Measurements from ENCODE around the gene ATP6AP2.

- TF ChIP-seq SRF (IDR thresholded peaks at IDR 0.05; ENCODE audit: low read depth, low read length) (no peak), CTCF (IDR thresholded peaks at IDR 0.05; ENCODE audit: control extremely low read depth in 1 of 3, insufficient read depth in 1 of 3, low read depth in 1 of 3, low read length in 3 of 3) (no peak), POLR2A (IDR thresholded peaks at IDR 0.05; ENCODE audit: control extremely low read depth in 1 of 2, low read depth in 2 of 2, low read length in 2 of 2) (no peak), BRCA1 (IDR thresholded peaks at IDR 0.05; ENCODE audit: low read depth, low read length) (no peak), RAD21 (IDR thresholded peaks at IDR 0.05 in 1 of 2, conservative IDR thresholded peaks at IDR 0.05 in 1 of 2; ENCODE audit: low read depth in 2 of 2, low read length in 2 of 2) (no peak), SIN3A (conservative IDR thresholded peaks at IDR 0.05 in 1 of 2, IDR thresholded peaks at IDR 0.05 in 1 of 2; ENCODE audit: low read depth in 1 of 2, low read length in 2 of 2) (no peak), RXRA (IDR thresholded peaks at IDR 0.05; ENCODE audit: insufficient read depth, low read depth, low read length) (no peak), GABPA (IDR thresholded peaks at IDR 0.05; ENCODE audit: borderline replicate concordance, insufficient read depth, low read length) (no peak), EZH2 (IDR thresholded peaks at IDR 0.05; ENCODE audit: low read depth, low read length, severe bottlenecking) (no peak), CREB1 (IDR thresholded peaks at IDR 0.05) (no peak), CHD2 (IDR thresholded peaks at IDR 0.05; ENCODE audit: low read length) (no peak), FOSL1 (IDR thresholded peaks at IDR 0.05; ENCODE audit: insufficient read depth, low read depth, low read length) (no peak)
Measured at GRCh38 chrX:40571600-40571999, 9.2 kb upstream of the ATP6AP2 start.
